Adrenal gland (tissue), 5 donors: Measurements from ENCODE around the gene OLFM1.

Source experiments
- POLR2A ChIP-seq, 2 donors: fragments of 450-650 bp; IDR thresholded peaks; one replicate each; pipeline ENCODE4 v1.6.1; 2017; ENCODE audit warnings: antibody characterized with exemption in 2 of 2, mild to moderate bottlenecking in 2 of 2, moderate library complexity in 1 of 2
- TF ChIP-seq, protein P1 (sequence below), 6 experiments: fragments of 450-650 bp in 4 of 6; fragments of 200-600 bp in 2 of 6; sonication (generic) in 1 of 6; IDR thresholded peaks; 1 replicate in 5 of 6; 2 replicates in 1 of 6; pipeline versions ENCODE4 v1.5.1 to v1.8.0; 2016 to 2021; ENCODE audit warnings: antibody characterized with exemption in 6 of 6, mild to moderate bottlenecking in 2 of 6, moderate library complexity in 1 of 6
- donor health status: DM: no; HTN: no; CAD: no.

GRCh38 chr9:135123126-135123772 is 35.8 kb downstream of the OLFM1 start:
- TF ChIP-seq, protein P1, sequence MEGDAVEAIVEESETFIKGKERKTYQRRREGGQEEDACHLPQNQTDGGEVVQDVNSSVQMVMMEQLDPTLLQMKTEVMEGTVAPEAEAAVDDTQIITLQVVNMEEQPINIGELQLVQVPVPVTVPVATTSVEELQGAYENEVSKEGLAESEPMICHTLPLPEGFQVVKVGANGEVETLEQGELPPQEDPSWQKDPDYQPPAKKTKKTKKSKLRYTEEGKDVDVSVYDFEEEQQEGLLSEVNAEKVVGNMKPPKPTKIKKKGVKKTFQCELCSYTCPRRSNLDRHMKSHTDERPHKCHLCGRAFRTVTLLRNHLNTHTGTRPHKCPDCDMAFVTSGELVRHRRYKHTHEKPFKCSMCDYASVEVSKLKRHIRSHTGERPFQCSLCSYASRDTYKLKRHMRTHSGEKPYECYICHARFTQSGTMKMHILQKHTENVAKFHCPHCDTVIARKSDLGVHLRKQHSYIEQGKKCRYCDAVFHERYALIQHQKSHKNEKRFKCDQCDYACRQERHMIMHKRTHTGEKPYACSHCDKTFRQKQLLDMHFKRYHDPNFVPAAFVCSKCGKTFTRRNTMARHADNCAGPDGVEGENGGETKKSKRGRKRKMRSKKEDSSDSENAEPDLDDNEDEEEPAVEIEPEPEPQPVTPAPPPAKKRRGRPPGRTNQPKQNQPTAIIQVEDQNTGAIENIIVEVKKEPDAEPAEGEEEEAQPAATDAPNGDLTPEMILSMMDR (IDR thresholded peaks at IDR 0.05) = no peak
- no peak for TF ChIP-seq POLR2A (IDR thresholded peaks at IDR 0.05)
